Breast epithelium (tissue), 4 donors: Measurements from ENCODE around the gene DLD. TPM values are rescaled to one million over a fixed set of nuclear protein-coding genes. Genes with fewer than 3 reads are reported as not detected.
"Not testable (repeated sequence)": the region's sequence is repeated elsewhere in the genome, so short reads cannot be mapped to it uniquely, and the experiment has no call there.

Experiments
- DNase-seq, 2 donors: peaks; one replicate each; pipeline ENCODE4 v3.0.0-alpha.2; 2019; ENCODE audit warnings: low spot score in 2 of 2
- H3K27ac ChIP-seq, 2 donors: fragments of 200-600 bp; sonication (generic) in 1 of 2; one replicate each; pipeline ENCODE4 v1.5.1; 2016 to 2019; ENCODE audit warnings: mild to moderate bottlenecking in 1 of 2
- H3K27me3 ChIP-seq, 2 donors: fragments of 200-600 bp; sonication (generic) in 1 of 2; one replicate each; pipeline versions ENCODE4 v1.5.1 to v1.6.0; 2017 to 2019; ENCODE audit warnings: control low read depth in 1 of 2, mild to moderate bottlenecking in 1 of 2
- H3K36me3 ChIP-seq: fragments of 200-600 bp; one replicate; pipeline ENCODE4 v1.5.1; 2019
- H3K4me1 ChIP-seq, 2 donors: fragments of 200-600 bp; sonication (generic); one replicate each; pipeline ENCODE4 v1.5.1; 2016 to 2019; ENCODE audit warnings: control low read depth in 1 of 2
- H3K4me3 ChIP-seq, 3 donors: fragments of 200-600 bp; sonication (generic); 1 replicate in 2 of 3; 2 replicates in 1 of 3; pipeline ENCODE4 v1.5.1; 2016 to 2019; ENCODE audit warnings: mild to moderate bottlenecking in 3 of 3, moderate library complexity in 2 of 3
- H3K9me3 ChIP-seq, 2 donors: fragments of 200-600 bp; sonication (generic) in 1 of 2; one replicate each; pipeline ENCODE4 v1.5.1; 2016 to 2019; ENCODE audit warnings: control low read depth in 1 of 2
- POLR2A ChIP-seq: fragments of 450-650 bp; IDR thresholded peaks from one replicate; pipeline ENCODE4 v1.6.1; 2016; ENCODE audit warnings: antibody characterized with exemption, mild to moderate bottlenecking, moderate library complexity
- POLR2AphosphoS5 ChIP-seq, 3 donors: sonication (generic); formaldehyde crosslinking; IDR thresholded peaks; one replicate each; pipeline ENCODE4 v1.6.1; 2017; ENCODE audit warnings: antibody characterized with exemption in 3 of 3
- intact Hi-C: fragments of 100-400 bp; cut with DNase I; formaldehyde crosslinking; loops from one replicate; pipeline ENCODE4 v1.15.1; 2023; ENCODE audit warnings: low total_unique reads
- total RNA-seq, 3 donors: library from RNA; depleted of rRNA; stranded (reverse); fragments of >200 nt; gene quantifications; one replicate each; pipeline ENCODE4 v1.1.0, GENCODE V29; 2016
- TF ChIP-seq, protein P1 (sequence below), 3 donors: fragments of 450-650 bp; IDR thresholded peaks; one replicate each; pipeline ENCODE4 v1.5.1; 2016 to 2017; ENCODE audit warnings: antibody characterized with exemption in 3 of 3, mild to moderate bottlenecking in 3 of 3, moderate library complexity in 3 of 3

Gene DLD
- total RNA-seq, 3 donors from 2014 or later, result 57.5 to 74.1 (median 58.3) TPM

GRCh38 chr7:107917763-107918651, 27.0 kb downstream of the DLD start:
- Histone ChIP-seq H3K4me3 (no peak overlapping the region), H3K36me3 (peaks cover 6% of the 10 kb centered on the region), H3K27ac (no peak overlapping the region), H3K9me3 (no peaks in the 10 kb centered on the region), H3K27me3 (no peaks in the 10 kb centered on the region), H3K4me1 (no peaks in the 10 kb centered on the region)
- intact Hi-C loops, result no loop called here
- TF ChIP-seq POLR2AphosphoS5 (IDR thresholded peaks at IDR 0.05) (no peak), POLR2A (no peak)
- TF ChIP-seq, protein P1, sequence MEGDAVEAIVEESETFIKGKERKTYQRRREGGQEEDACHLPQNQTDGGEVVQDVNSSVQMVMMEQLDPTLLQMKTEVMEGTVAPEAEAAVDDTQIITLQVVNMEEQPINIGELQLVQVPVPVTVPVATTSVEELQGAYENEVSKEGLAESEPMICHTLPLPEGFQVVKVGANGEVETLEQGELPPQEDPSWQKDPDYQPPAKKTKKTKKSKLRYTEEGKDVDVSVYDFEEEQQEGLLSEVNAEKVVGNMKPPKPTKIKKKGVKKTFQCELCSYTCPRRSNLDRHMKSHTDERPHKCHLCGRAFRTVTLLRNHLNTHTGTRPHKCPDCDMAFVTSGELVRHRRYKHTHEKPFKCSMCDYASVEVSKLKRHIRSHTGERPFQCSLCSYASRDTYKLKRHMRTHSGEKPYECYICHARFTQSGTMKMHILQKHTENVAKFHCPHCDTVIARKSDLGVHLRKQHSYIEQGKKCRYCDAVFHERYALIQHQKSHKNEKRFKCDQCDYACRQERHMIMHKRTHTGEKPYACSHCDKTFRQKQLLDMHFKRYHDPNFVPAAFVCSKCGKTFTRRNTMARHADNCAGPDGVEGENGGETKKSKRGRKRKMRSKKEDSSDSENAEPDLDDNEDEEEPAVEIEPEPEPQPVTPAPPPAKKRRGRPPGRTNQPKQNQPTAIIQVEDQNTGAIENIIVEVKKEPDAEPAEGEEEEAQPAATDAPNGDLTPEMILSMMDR (IDR thresholded peaks at IDR 0.05), result no peak
- DNase-seq, result no peak

- DNase-seq, result no peak
- H3K27ac ChIP-seq, result no peak overlapping the region
- no peaks in the 10 kb centered on the region for H3K4me1 ChIP-seq
- no peak for TF ChIP-seq POLR2AphosphoS5 (IDR thresholded peaks at IDR 0.05)
- TF ChIP-seq, protein P1 (IDR thresholded peaks at IDR 0.05), result no peak
- TF ChIP-seq POLR2A, result no peak
- no peak overlapping the region for H3K4me3 ChIP-seq
- H3K36me3 ChIP-seq, result peaks cover 6% of the 10 kb centered on the region
- H3K9me3 ChIP-seq, result no peaks in the 10 kb centered on the region
- H3K27me3 ChIP-seq, result no peaks in the 10 kb centered on the region
- intact Hi-C loops, result no loop called here
These were observed 28.0 kb downstream of the DLD start for GRCh38 chr7:107918948-107919347.

DNA sequence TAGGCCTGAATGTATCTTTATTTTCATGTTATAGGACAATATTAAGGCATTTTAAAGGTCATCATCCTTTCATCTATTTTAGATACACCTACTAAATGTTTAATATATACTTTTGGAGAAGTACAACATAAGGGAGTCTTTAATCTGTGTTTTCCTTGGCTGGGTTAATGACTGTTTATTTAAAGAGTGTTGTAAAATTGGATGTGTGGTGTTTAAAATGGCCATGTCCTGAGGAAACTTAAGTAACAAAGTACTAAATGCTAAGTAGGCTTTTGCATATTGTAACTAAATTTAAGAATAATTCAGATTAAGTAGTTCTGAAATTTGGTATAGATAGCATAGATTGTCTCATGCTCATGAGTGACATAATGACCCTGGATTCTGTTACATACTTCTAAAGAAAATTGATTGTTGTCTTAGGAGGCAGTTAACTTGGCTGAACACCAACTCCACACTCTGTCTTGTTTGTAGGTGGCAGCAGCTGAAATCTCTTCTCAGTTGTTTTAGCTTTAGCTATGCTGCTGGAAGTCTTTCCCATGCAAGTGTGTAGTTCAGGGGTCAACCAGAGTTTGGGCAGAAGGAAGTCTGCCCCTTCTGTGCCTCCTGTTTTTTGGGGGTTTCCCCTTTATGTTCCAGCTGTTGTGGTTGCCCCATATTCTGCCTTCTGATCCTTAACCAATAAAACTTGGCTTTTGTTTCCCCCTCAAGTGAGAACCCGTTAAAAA, 29.2 kb downstream of the DLD start:
- intact Hi-C loops, result no loop called here
- DNase-seq, result no peak
- peaks cover 6% of the 10 kb centered on the region for H3K36me3 ChIP-seq
- peak overlapping the region in 1 of 2 donors; percentile 13 for H3K27ac ChIP-seq
- no peaks in the 10 kb centered on the region for H3K9me3 ChIP-seq
- H3K4me3 ChIP-seq, result no peak overlapping the region
- no peak for TF ChIP-seq POLR2A
- TF ChIP-seq, protein P1 (IDR thresholded peaks at IDR 0.05), result no peak
- TF ChIP-seq POLR2AphosphoS5 (IDR thresholded peaks at IDR 0.05), result no peak
- H3K4me1 ChIP-seq, result no peaks in the 10 kb centered on the region
- H3K27me3 ChIP-seq, result no peaks in the 10 kb centered on the region

GRCh38 chr7:107921826-107922225, 30.8 kb downstream of the DLD start:
- H3K27ac ChIP-seq, DNase-seq, intact Hi-C loops, H3K9me3 ChIP-seq, H3K4me1 ChIP-seq, H3K36me3 ChIP-seq, H3K27me3 ChIP-seq, H3K4me3 ChIP-seq: not testable (repeated sequence)

GRCh38 chr7:107922886-107923285, 31.9 kb downstream of the DLD start:
- Histone ChIP-seq H3K9me3 (no peaks in the 10 kb centered on the region), H3K27me3 (no peaks in the 10 kb centered on the region), H3K27ac (peak overlapping the region in 1 of 2 donors; percentile 67), H3K36me3 (peaks cover 3% of the 10 kb centered on the region), H3K4me1 (no peaks in the 10 kb centered on the region), H3K4me3 (no peak overlapping the region)
- DNase-seq, result no peak
- intact Hi-C loops, result no loop called here
- TF ChIP-seq, protein P1 (IDR thresholded peaks at IDR 0.05), result no peak
- no peak for TF ChIP-seq POLR2A
- TF ChIP-seq POLR2AphosphoS5 (IDR thresholded peaks at IDR 0.05), result no peak
